ENCODE results near the gene BPIFB6.

BPIFB6 gene

GRCh38 chr20:33017542-33017941, 13.9 kb upstream of the BPIFB6 start:
- DNase-seq (ENCODE audit: low read depth), result no peak
- H3K4me3 ChIP-seq (replicated peaks; ENCODE audit: low read depth, low read length), result no peak overlapping the region

GRCh38 chr20:33018169-33018931, 13.1 kb upstream of the BPIFB6 start:
- no peak for TF ChIP-seq CTCF (IDR thresholded peaks at IDR 0.05; ENCODE audit: low read length, missing control alignments)
- DNase-seq (ENCODE audit: low read depth), result no peak
- H3K4me3 ChIP-seq (replicated peaks; ENCODE audit: low read depth, low read length), result no peak overlapping the region

More at GRCh38 chr20:33017542-33017941, 13.9 kb upstream of the BPIFB6 start:
- TF ChIP-seq CTCF (IDR thresholded peaks at IDR 0.05; ENCODE audit: low read length, missing control alignments), result no peak

GRCh38 chr20:33019465-33020277, 11.8 kb upstream of the BPIFB6 start:
- no peak for TF ChIP-seq CTCF (IDR thresholded peaks at IDR 0.05; ENCODE audit: low read length, missing control alignments)
- no peak for DNase-seq (ENCODE audit: low read depth)
- H3K4me3 ChIP-seq (replicated peaks; ENCODE audit: low read depth, low read length), result no peak overlapping the region

- DNase-seq (ENCODE audit: low read depth), result no peak
- H3K4me3 ChIP-seq (replicated peaks; ENCODE audit: low read depth, low read length), result no peak overlapping the region
- TF ChIP-seq CTCF (IDR thresholded peaks at IDR 0.05; ENCODE audit: low read length, missing control alignments), result no peak
Measured at GRCh38 chr20:33020278-33021161, 10.9 kb upstream of the BPIFB6 start.

GRCh38 chr20:33021879-33022278, 9.6 kb upstream of the BPIFB6 start:
- no peak for TF ChIP-seq CTCF (IDR thresholded peaks at IDR 0.05; ENCODE audit: low read length, missing control alignments)
- no peak overlapping the region for H3K4me3 ChIP-seq (replicated peaks; ENCODE audit: low read depth, low read length)
- DNase-seq (ENCODE audit: low read depth), result no peak

GRCh38 chr20:33022289-33022688, 9.2 kb upstream of the BPIFB6 start:
- no peak for DNase-seq (ENCODE audit: low read depth)
- TF ChIP-seq CTCF (IDR thresholded peaks at IDR 0.05; ENCODE audit: low read length, missing control alignments), result no peak
- no peak overlapping the region for H3K4me3 ChIP-seq (replicated peaks; ENCODE audit: low read depth, low read length)
